ENCODE results near the gene ARHGEF26. TPM values are rescaled to one million over a fixed set of nuclear protein-coding genes. Genes with fewer than 3 reads are reported as not detected.

The ARHGEF26 gene
- total RNA-seq, 2 donors from 2014 or later, result 6.9 to 8.1 TPM

GRCh38 chr3:154135511-154136173, 14.5 kb downstream of the ARHGEF26 start:
- no peaks in the 10 kb centered on the region for H3K36me3 ChIP-seq
- no peak for TF ChIP-seq CTCF (IDR thresholded peaks at IDR 0.05)
- peaks cover 0 to 11% of the 10 kb centered on the region in 2 donors for H3K4me1 ChIP-seq
- no peak overlapping the region for H3K4me3 ChIP-seq
- no peaks in the 10 kb centered on the region for H3K9me3 ChIP-seq
- no peak overlapping the region for H3K27ac ChIP-seq
- DNase-seq (ENCODE audit: low spot score), result no peak
- no peaks in the 10 kb centered on the region for H3K27me3 ChIP-seq

- no peaks in the 10 kb centered on the region for H3K9me3 ChIP-seq
- DNase-seq (ENCODE audit: low spot score), result no peak
- no peak for TF ChIP-seq CTCF (IDR thresholded peaks at IDR 0.05)
- H3K27ac ChIP-seq, result no peak overlapping the region
- H3K4me1 ChIP-seq, result peaks cover 0 to 9% of the 10 kb centered on the region in 2 donors
- H3K27me3 ChIP-seq, result no peaks in the 10 kb centered on the region
- no peaks in the 10 kb centered on the region for H3K36me3 ChIP-seq
- H3K4me3 ChIP-seq, result no peak overlapping the region
Observed at GRCh38 chr3:154137036-154137435, 15.8 kb downstream of the ARHGEF26 start.

GRCh38 chr3:154139996-154140436, 18.8 kb downstream of the ARHGEF26 start:
- Histone ChIP-seq H3K27me3 (no peaks in the 10 kb centered on the region), H3K27ac (no peak overlapping the region), H3K4me3 (no peak overlapping the region), H3K9me3 (no peaks in the 10 kb centered on the region), H3K36me3 (no peaks in the 10 kb centered on the region), H3K4me1 (peaks cover 0 to 6% of the 10 kb centered on the region in 2 donors)
- no peak for DNase-seq (ENCODE audit: low spot score)
- no peak for TF ChIP-seq CTCF (IDR thresholded peaks at IDR 0.05)

- no peak overlapping the region for H3K27ac ChIP-seq
- H3K36me3 ChIP-seq, result no peaks in the 10 kb centered on the region
- no peak for DNase-seq (ENCODE audit: low spot score)
- no peak for TF ChIP-seq CTCF (IDR thresholded peaks at IDR 0.05)
- no peaks in the 10 kb centered on the region for H3K27me3 ChIP-seq
- no peaks in the 10 kb centered on the region for H3K4me1 ChIP-seq
- no peaks in the 10 kb centered on the region for H3K9me3 ChIP-seq
- H3K4me3 ChIP-seq, result no peak overlapping the region
Observed at GRCh38 chr3:154142608-154143007, 21.4 kb downstream of the ARHGEF26 start.

- Histone ChIP-seq H3K9me3 (no peaks in the 10 kb centered on the region), H3K36me3 (no peaks in the 10 kb centered on the region), H3K4me3 (no peak overlapping the region), H3K4me1 (no peaks in the 10 kb centered on the region), H3K27ac (no peak overlapping the region), H3K27me3 (no peaks in the 10 kb centered on the region)
- DNase-seq (ENCODE audit: low spot score), result no peak
- no peak for TF ChIP-seq CTCF (IDR thresholded peaks at IDR 0.05)
Observed at GRCh38 chr3:154143873-154144272, 22.7 kb downstream of the ARHGEF26 start.
